Stimulated activated naive B cell treated with anti-CD40 and anti-IgM and Interleukin-4, amounts not matched to agents 10 μg/mL and 1 μg/mL and 100 μg/mL, for 72 hours (primary cell): ENCODE data around the gene TAGAP.
A peak's percentile ranks its signal among the peaks of the same experiment; 100 is the strongest.

Experiments
- ATAC-seq, 2 donors: fragments of 150-1000 bp; cut with Tn5 transposase; replicated peaks; 2 replicates each; pipeline ENCODE4 v1.10.0; 2021; ENCODE audit warnings: moderate library complexity in 1 of 2
- DNase-seq: peaks from one replicate; pipeline ENCODE4 v3.0.0; 2021
- H3K27ac Mint-ChIP-seq: one replicate; pipeline ENCODE4 v1.8.0; 2022; ENCODE audit warnings: mild to moderate bottlenecking, mixed read lengths
- H3K27me3 Mint-ChIP-seq, 2 donors: one replicate each; pipeline ENCODE4 v1.8.0; 2022; ENCODE audit warnings: mixed read lengths in 2 of 2
- H3K36me3 Mint-ChIP-seq, 2 donors: one replicate each; pipeline ENCODE4 v1.8.0; 2022; ENCODE audit warnings: mixed read lengths in 2 of 2, mild to moderate bottlenecking in 1 of 2
- H3K4me1 Mint-ChIP-seq, 2 donors: one replicate each; pipeline ENCODE4 v1.8.0; 2022; ENCODE audit warnings: mixed read lengths in 2 of 2, mild to moderate bottlenecking in 1 of 2
- H3K4me3 Mint-ChIP-seq, 2 donors: one replicate each; pipeline ENCODE4 v1.8.0; 2022; ENCODE audit warnings: mild to moderate bottlenecking in 2 of 2, mixed read lengths in 2 of 2, moderate library complexity in 1 of 2
- H3K9me3 Mint-ChIP-seq, 2 donors: one replicate each; pipeline ENCODE4 v1.8.0; 2022; ENCODE audit warnings: mixed read lengths in 2 of 2, mild to moderate bottlenecking in 1 of 2

Gene TAGAP

GRCh38 chr6:159062564-159062945 is 17.8 kb upstream of the TAGAP start:
- peak overlapping the region; percentile 87 for H3K27ac Mint-ChIP-seq
- H3K4me3 Mint-ChIP-seq: peak overlapping the region in 1 of 2 donors; percentile 7
- peaks cover 50 to 75% of the 10 kb centered on the region in 2 donors for H3K4me1 Mint-ChIP-seq
- peak; percentile 79 to 92 for ATAC-seq
- H3K27me3 Mint-ChIP-seq: no peaks in the 10 kb centered on the region
- no peaks in the 10 kb centered on the region for H3K36me3 Mint-ChIP-seq
- H3K9me3 Mint-ChIP-seq: no peaks in the 10 kb centered on the region
- no peak for DNase-seq

GRCh38 chr6:159061805-159062563 is 17.2 kb upstream of the TAGAP start:
- Mint-ChIP-seq H3K36me3 (no peaks in the 10 kb centered on the region), H3K9me3 (no peaks in the 10 kb centered on the region), H3K4me1 (peaks cover 51 to 75% of the 10 kb centered on the region in 2 donors), H3K27me3 (no peaks in the 10 kb centered on the region), H3K4me3 (peak overlapping the region in 1 of 2 donors; percentile 13), H3K27ac (peak overlapping the region; percentile 87)
- peak; percentile 75 to 83 for ATAC-seq
- DNase-seq: no peak

GRCh38 chr6:159061146-159061545 is 16.4 kb upstream of the TAGAP start:
- Mint-ChIP-seq H3K9me3 (no peaks in the 10 kb centered on the region), H3K27me3 (no peaks in the 10 kb centered on the region), H3K27ac (peak overlapping the region; percentile 87), H3K4me3 (no peak overlapping the region), H3K4me1 (peaks cover 54 to 79% of the 10 kb centered on the region in 2 donors), H3K36me3 (no peaks in the 10 kb centered on the region)
- no peak for ATAC-seq
- DNase-seq: no peak

GRCh38 chr6:159059885-159060506 is 15.2 kb upstream of the TAGAP start:
- ATAC-seq: no peak
- Mint-ChIP-seq H3K4me3 (no peak overlapping the region), H3K27me3 (no peaks in the 10 kb centered on the region), H3K9me3 (no peaks in the 10 kb centered on the region), H3K27ac (peak overlapping the region; percentile 59), H3K36me3 (no peaks in the 10 kb centered on the region), H3K4me1 (peaks cover 60 to 87% of the 10 kb centered on the region in 2 donors)
- DNase-seq: no peak

- DNase-seq: no peak
- peak in 1 of 2 donors; percentile 33 for ATAC-seq
These were observed 14.3 kb upstream of the TAGAP start for GRCh38 chr6:159059141-159059540.

GRCh38 chr6:159056899-159057298 is 12.1 kb upstream of the TAGAP start:
- DNase-seq (no peak), ATAC-seq (no peak)
- no peaks in the 10 kb centered on the region for H3K36me3 Mint-ChIP-seq
- no peaks in the 10 kb centered on the region for H3K9me3 Mint-ChIP-seq
- peaks cover 60 to 87% of the 10 kb centered on the region in 2 donors for H3K4me1 Mint-ChIP-seq
- no peak overlapping the region for H3K27ac Mint-ChIP-seq
- no peak overlapping the region for H3K4me3 Mint-ChIP-seq
- H3K27me3 Mint-ChIP-seq: no peaks in the 10 kb centered on the region

More at GRCh38 chr6:159059141-159059540, 14.3 kb upstream of the TAGAP start:
- peaks cover 60 to 87% of the 10 kb centered on the region in 2 donors for H3K4me1 Mint-ChIP-seq
- H3K27ac Mint-ChIP-seq: no peak overlapping the region
- no peaks in the 10 kb centered on the region for H3K36me3 Mint-ChIP-seq
- no peaks in the 10 kb centered on the region for H3K9me3 Mint-ChIP-seq
- no peak overlapping the region for H3K4me3 Mint-ChIP-seq
- no peaks in the 10 kb centered on the region for H3K27me3 Mint-ChIP-seq

- H3K4me1 Mint-ChIP-seq: peaks cover 55 to 84% of the 10 kb centered on the region in 2 donors
These were observed 11.6 kb upstream of the TAGAP start for GRCh38 chr6:159056432-159056831.

GRCh38 chr6:159056003-159056402 is 11.2 kb upstream of the TAGAP start:
- Mint-ChIP-seq H3K9me3 (no peaks in the 10 kb centered on the region), H3K36me3 (no peaks in the 10 kb centered on the region), H3K4me3 (peak overlapping the region; percentile 65 to 67), H3K27ac (peak overlapping the region; percentile 67), H3K27me3 (no peaks in the 10 kb centered on the region), H3K4me1 (peaks cover 51 to 80% of the 10 kb centered on the region in 2 donors)
- DNase-seq (no peak), ATAC-seq (peak; percentile 69 to 73)

More at GRCh38 chr6:159056432-159056831, 11.6 kb upstream of the TAGAP start:
- ATAC-seq (no peak), DNase-seq (no peak)
- peak overlapping the region; percentile 65 to 67 for H3K4me3 Mint-ChIP-seq
- H3K9me3 Mint-ChIP-seq: no peaks in the 10 kb centered on the region
- no peaks in the 10 kb centered on the region for H3K36me3 Mint-ChIP-seq
- peak overlapping the region; percentile 67 for H3K27ac Mint-ChIP-seq
- no peaks in the 10 kb centered on the region for H3K27me3 Mint-ChIP-seq

GRCh38 chr6:159053781-159054398 is 9.1 kb upstream of the TAGAP start:
- Mint-ChIP-seq H3K4me1 (peaks cover 41 to 63% of the 10 kb centered on the region in 2 donors), H3K36me3 (no peaks in the 10 kb centered on the region), H3K9me3 (no peaks in the 10 kb centered on the region), H3K27ac (no peak overlapping the region), H3K4me3 (no peak overlapping the region), H3K27me3 (no peaks in the 10 kb centered on the region)
- ATAC-seq (peak; percentile 44 to 55), DNase-seq (no peak)

GRCh38 chr6:159052720-159053119 is 7.9 kb upstream of the TAGAP start:
- peak; percentile 38 to 49 for ATAC-seq
- no peaks in the 10 kb centered on the region for H3K36me3 Mint-ChIP-seq
- H3K27me3 Mint-ChIP-seq: no peaks in the 10 kb centered on the region
- H3K4me3 Mint-ChIP-seq: no peak overlapping the region
- H3K27ac Mint-ChIP-seq: no peak overlapping the region
- peaks cover 45 to 61% of the 10 kb centered on the region in 2 donors for H3K4me1 Mint-ChIP-seq
- no peak for DNase-seq
- no peaks in the 10 kb centered on the region for H3K9me3 Mint-ChIP-seq

- Mint-ChIP-seq H3K27ac (no peak overlapping the region), H3K27me3 (no peaks in the 10 kb centered on the region), H3K4me3 (no peak overlapping the region), H3K36me3 (peaks cover 3 to 8% of the 10 kb centered on the region in 2 donors), H3K9me3 (no peaks in the 10 kb centered on the region), H3K4me1 (peaks cover 24 to 40% of the 10 kb centered on the region in 2 donors)
- no peak for DNase-seq
- no peak for ATAC-seq
These were observed 3.3 kb upstream of the TAGAP start for GRCh38 chr6:159047891-159048685.

GRCh38 chr6:159045801-159046200 is 1.0 kb upstream of the TAGAP start:
- Mint-ChIP-seq H3K4me1 (peaks cover 35 to 49% of the 10 kb centered on the region in 2 donors), H3K9me3 (no peaks in the 10 kb centered on the region), H3K36me3 (peaks cover 23 to 29% of the 10 kb centered on the region in 2 donors), H3K27ac (no peak overlapping the region), H3K27me3 (no peaks in the 10 kb centered on the region), H3K4me3 (no peak overlapping the region)
- DNase-seq (no peak), ATAC-seq (no peak)

- Mint-ChIP-seq H3K27ac (peak overlapping the region; percentile 96), H3K4me1 (peaks cover 39 to 63% of the 10 kb centered on the region in 2 donors), H3K4me3 (peak overlapping the region; percentile 92 to 93), H3K9me3 (no peaks in the 10 kb centered on the region), H3K36me3 (peaks cover 30 to 36% of the 10 kb centered on the region in 2 donors), H3K27me3 (no peaks in the 10 kb centered on the region)
- ATAC-seq (no peak), DNase-seq (no peak)
These were observed 844 bp downstream of the TAGAP start for GRCh38 chr6:159043947-159044346.

- H3K27me3 Mint-ChIP-seq: no peaks in the 10 kb centered on the region
- H3K36me3 Mint-ChIP-seq: peaks cover 36 to 42% of the 10 kb centered on the region in 2 donors
- H3K4me1 Mint-ChIP-seq: peaks cover 41 to 70% of the 10 kb centered on the region in 2 donors
- H3K4me3 Mint-ChIP-seq: peak overlapping the region; percentile 92 to 93
- DNase-seq: no peak
- H3K9me3 Mint-ChIP-seq: no peaks in the 10 kb centered on the region
- peak overlapping the region; percentile 96 for H3K27ac Mint-ChIP-seq
- no peak for ATAC-seq
These were observed 1.5 kb downstream of the TAGAP start for GRCh38 chr6:159043251-159043650.
